ENCODE results near the gene DHX15. TPM values are rescaled to one million over a fixed set of nuclear protein-coding genes. Genes with fewer than 3 reads are reported as not detected.

Gene DHX15
- total RNA-seq, 1 experiment from 2014 or later, result 229 TPM

DNA sequence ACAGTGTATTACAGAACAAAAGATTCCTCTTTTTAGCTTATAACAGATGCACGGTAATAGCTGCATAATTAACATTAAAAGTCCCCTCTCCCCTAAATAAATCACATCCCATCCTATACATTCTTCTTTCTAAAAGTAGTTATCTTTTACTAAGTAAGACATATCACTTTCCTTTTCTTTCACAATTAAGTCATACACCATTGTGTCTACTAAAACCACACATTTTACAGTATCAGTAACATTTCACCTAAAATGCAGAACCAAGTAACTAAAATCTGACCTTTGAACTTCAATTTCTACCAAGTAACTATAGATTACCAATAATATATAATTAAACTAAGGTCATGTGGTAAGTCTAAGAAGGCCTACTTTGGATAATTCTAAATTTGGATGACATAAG, 14.2 kb downstream of the DHX15 start:
- Histone ChIP-seq H3F3A (ENCODE audit: low read length, unreplicated experiment) (no peaks in the 10 kb centered on the region), H3K36me3 (ENCODE audit: low read depth, low read length) (peaks cover 53% of the 10 kb centered on the region), H3K79me2 (ENCODE audit: low read length) (peaks cover 100% of the 10 kb centered on the region), H3K9me3 (ENCODE audit: low read length) (no peaks in the 10 kb centered on the region), H3K4me2 (ENCODE audit: low read length) (no peak overlapping the region), H3K27ac (ENCODE audit: low read length) (no peak overlapping the region), H3K9ac (ENCODE audit: low read length) (no peak overlapping the region), H3K27me3 (ENCODE audit: low read length) (no peaks in the 10 kb centered on the region), H3K4me1 (ENCODE audit: insufficient read depth, low read length) (no peaks in the 10 kb centered on the region), H2AFZ (ENCODE audit: low read length) (no peak overlapping the region), H3K9me2 (replicated peaks; ENCODE audit: low read length) (no peaks in the 10 kb centered on the region), H3K4me3 (ENCODE audit: low read length) (no peak overlapping the region), H4K20me1 (ENCODE audit: low read length) (peaks cover 78% of the 10 kb centered on the region)
- CTCF ChIA-PET, result no interaction called here
- POLR2A ChIA-PET (ENCODE audit: unreplicated experiment), result no interaction called here
- intact Hi-C loops (cut with micrococcal nuclease), result no loop called here
- no TSS peak for BruUV-seq (replicated peaks)
- TF ChIP-seq, protein P1, sequence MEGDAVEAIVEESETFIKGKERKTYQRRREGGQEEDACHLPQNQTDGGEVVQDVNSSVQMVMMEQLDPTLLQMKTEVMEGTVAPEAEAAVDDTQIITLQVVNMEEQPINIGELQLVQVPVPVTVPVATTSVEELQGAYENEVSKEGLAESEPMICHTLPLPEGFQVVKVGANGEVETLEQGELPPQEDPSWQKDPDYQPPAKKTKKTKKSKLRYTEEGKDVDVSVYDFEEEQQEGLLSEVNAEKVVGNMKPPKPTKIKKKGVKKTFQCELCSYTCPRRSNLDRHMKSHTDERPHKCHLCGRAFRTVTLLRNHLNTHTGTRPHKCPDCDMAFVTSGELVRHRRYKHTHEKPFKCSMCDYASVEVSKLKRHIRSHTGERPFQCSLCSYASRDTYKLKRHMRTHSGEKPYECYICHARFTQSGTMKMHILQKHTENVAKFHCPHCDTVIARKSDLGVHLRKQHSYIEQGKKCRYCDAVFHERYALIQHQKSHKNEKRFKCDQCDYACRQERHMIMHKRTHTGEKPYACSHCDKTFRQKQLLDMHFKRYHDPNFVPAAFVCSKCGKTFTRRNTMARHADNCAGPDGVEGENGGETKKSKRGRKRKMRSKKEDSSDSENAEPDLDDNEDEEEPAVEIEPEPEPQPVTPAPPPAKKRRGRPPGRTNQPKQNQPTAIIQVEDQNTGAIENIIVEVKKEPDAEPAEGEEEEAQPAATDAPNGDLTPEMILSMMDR (conservative IDR thresholded peaks at IDR 0.05; ENCODE audit: low read depth, low read length), result no peak
- TF ChIP-seq EZH2 (IDR thresholded peaks at IDR 0.05; ENCODE audit: low read length, unreplicated experiment) (no peak), EZH2phosphoT487 (IDR thresholded peaks at IDR 0.05; ENCODE audit: borderline replicate concordance, low read length) (no peak)
- ATAC-seq (no peak), DNase-seq (no peak)

DNA sequence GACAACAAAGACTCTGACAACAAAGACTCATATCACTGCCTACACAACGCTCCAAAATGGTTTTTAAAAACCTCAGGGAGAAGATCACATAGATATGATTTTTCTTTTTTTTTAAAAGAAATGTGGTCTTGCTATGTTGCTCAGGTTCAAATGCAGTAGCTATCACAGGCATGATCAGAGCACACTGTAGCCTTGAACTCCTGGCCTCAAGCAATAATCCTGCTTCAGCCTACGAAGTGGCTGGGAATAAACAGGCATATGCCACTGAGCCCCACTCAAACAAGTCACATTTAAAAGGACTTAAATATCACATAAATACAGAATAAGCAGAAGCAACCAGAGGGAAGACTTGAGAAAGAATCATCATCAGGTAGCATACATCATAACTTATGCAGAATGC, 14.7 kb downstream of the DHX15 start:
- ATAC-seq, result no peak
- Histone ChIP-seq H3F3A (ENCODE audit: low read length, unreplicated experiment) (no peaks in the 10 kb centered on the region), H3K9me2 (replicated peaks; ENCODE audit: low read length) (no peaks in the 10 kb centered on the region), H3K4me3 (ENCODE audit: low read length) (no peak overlapping the region), H3K79me2 (ENCODE audit: low read length) (peaks cover 100% of the 10 kb centered on the region), H3K9me3 (ENCODE audit: low read length) (no peaks in the 10 kb centered on the region), H3K4me2 (ENCODE audit: low read length) (no peak overlapping the region), H3K4me1 (ENCODE audit: insufficient read depth, low read length) (no peaks in the 10 kb centered on the region), H3K27me3 (ENCODE audit: low read length) (no peaks in the 10 kb centered on the region), H3K27ac (ENCODE audit: low read length) (no peak overlapping the region), H2AFZ (ENCODE audit: low read length) (no peak overlapping the region), H3K9ac (ENCODE audit: low read length) (no peak overlapping the region), H3K36me3 (ENCODE audit: low read depth, low read length) (peaks cover 49% of the 10 kb centered on the region), H4K20me1 (ENCODE audit: low read length) (peaks cover 78% of the 10 kb centered on the region)
- intact Hi-C loops (cut with micrococcal nuclease), result no loop called here
- TF ChIP-seq, protein P1 (conservative IDR thresholded peaks at IDR 0.05; ENCODE audit: low read depth, low read length), result no peak
- TF ChIP-seq EZH2phosphoT487 (IDR thresholded peaks at IDR 0.05; ENCODE audit: borderline replicate concordance, low read length), result no peak
- no peak for TF ChIP-seq EZH2 (IDR thresholded peaks at IDR 0.05; ENCODE audit: low read length, unreplicated experiment)
- CTCF ChIA-PET, result no interaction called here
- DNase-seq, result no peak
- BruUV-seq (replicated peaks), result TSS peak; percentile 4
- POLR2A ChIA-PET (ENCODE audit: unreplicated experiment), result no interaction called here

DNA sequence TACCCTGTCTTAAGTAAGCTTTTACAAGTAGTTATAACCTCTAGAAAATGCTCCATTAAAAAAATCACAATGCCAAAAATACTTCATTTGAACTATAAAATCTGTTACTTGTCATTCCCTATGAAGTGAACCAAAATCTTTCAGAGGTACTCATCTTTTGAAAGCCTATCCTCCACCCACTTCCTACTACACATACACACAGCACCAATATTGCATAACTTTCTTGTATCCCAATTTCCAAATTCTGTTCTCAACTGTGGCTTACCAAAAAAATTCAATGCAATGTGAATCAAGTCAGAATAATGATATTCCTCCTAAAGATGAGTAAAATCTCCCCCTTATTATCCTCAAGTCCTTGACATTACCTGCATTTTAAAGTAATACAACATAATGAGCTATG, 15.9 kb downstream of the DHX15 start:
- intact Hi-C loops (cut with micrococcal nuclease), result no loop called here
- H3K9me3 ChIP-seq (ENCODE audit: low read length), result no peaks in the 10 kb centered on the region
- peaks cover 100% of the 10 kb centered on the region for H3K79me2 ChIP-seq (ENCODE audit: low read length)
- no peaks in the 10 kb centered on the region for H3K27me3 ChIP-seq (ENCODE audit: low read length)
- H4K20me1 ChIP-seq (ENCODE audit: low read length), result peaks cover 81% of the 10 kb centered on the region
- no peak overlapping the region for H3K4me2 ChIP-seq (ENCODE audit: low read length)
- DNase-seq (no peak), ATAC-seq (no peak)
- peaks cover 47% of the 10 kb centered on the region for H3K36me3 ChIP-seq (ENCODE audit: low read depth, low read length)
- no peaks in the 10 kb centered on the region for H3K4me1 ChIP-seq (ENCODE audit: insufficient read depth, low read length)
- no peak overlapping the region for H3K9ac ChIP-seq (ENCODE audit: low read length)
- BruUV-seq (replicated peaks), result no TSS peak
- no peak overlapping the region for H3K4me3 ChIP-seq (ENCODE audit: low read length)
- POLR2A ChIA-PET (ENCODE audit: unreplicated experiment), result no interaction called here
- no peaks in the 10 kb centered on the region for H3F3A ChIP-seq (ENCODE audit: low read length, unreplicated experiment)
- H3K27ac ChIP-seq (ENCODE audit: low read length), result no peak overlapping the region
- CTCF ChIA-PET, result interaction anchor here (0.6 kb wide), 1 partner anchor 16 kb away, joined by 3 read pairs; no protein-coding TSS in a partner anchor
- TF ChIP-seq EZH2 (IDR thresholded peaks at IDR 0.05; ENCODE audit: low read length, unreplicated experiment) (no peak), EZH2phosphoT487 (IDR thresholded peaks at IDR 0.05; ENCODE audit: borderline replicate concordance, low read length) (no peak)
- TF ChIP-seq, protein P1 (conservative IDR thresholded peaks at IDR 0.05; ENCODE audit: low read depth, low read length), result no peak
- H2AFZ ChIP-seq (ENCODE audit: low read length), result no peak overlapping the region
- no peaks in the 10 kb centered on the region for H3K9me2 ChIP-seq (replicated peaks; ENCODE audit: low read length)

Data from PC-3 (cell line).